Mesothelial cell of epicardium (in vitro differentiated cells): ENCODE results near the gene SCD5. TPM values are rescaled to one million over a fixed set of nuclear protein-coding genes. Genes with fewer than 3 reads are reported as not detected.

Experiments
- DNase-seq, 2 experiments: peaks; one replicate each; pipeline ENCODE4 v3.0.0; 2021; ENCODE audit warnings: low spot score in 2 of 2; ENCODE audit not compliant: unreplicated experiment in 2 of 2
- H3K27ac Mint-ChIP-seq: 2 replicates; pipeline ENCODE4 v1.8.0; 2021; ENCODE audit warnings: mixed read lengths
- H3K27me3 Mint-ChIP-seq: 2 replicates; pipeline ENCODE4 v1.8.0; 2021; ENCODE audit warnings: low read depth, mixed read lengths
- H3K36me3 Mint-ChIP-seq: 2 replicates; pipeline ENCODE4 v1.8.0; 2021; ENCODE audit warnings: mixed read lengths
- H3K4me1 Mint-ChIP-seq: 2 replicates; pipeline ENCODE4 v1.8.0; 2021; ENCODE audit warnings: mixed read lengths
- H3K4me3 Mint-ChIP-seq: 2 replicates; pipeline ENCODE4 v1.8.0; 2021; ENCODE audit warnings: mild to moderate bottlenecking, moderate library complexity, mixed read lengths
- H3K9me3 Mint-ChIP-seq: 2 replicates; pipeline ENCODE4 v1.8.0; 2021; ENCODE audit warnings: mixed read lengths
- CTCF ChIP-seq: fragments of 200-600 bp; sonication (generic); IDR thresholded peaks from one replicate; pipeline ENCODE4 v1.5.0; 2021; ENCODE audit warnings: antibody characterized with exemption; ENCODE audit not compliant: unreplicated experiment
- total RNA-seq: library from RNA; stranded (reverse); gene quantifications from 3 replicates; pipeline ENCODE4 v1.2.1, GENCODE V29; 2021

Gene SCD5
- total RNA-seq, 1 donor from 2014 or later: 27.2 TPM

- Mint-ChIP-seq H3K27me3 (no peaks in the 10 kb centered on the region), H3K36me3 (no peaks in the 10 kb centered on the region), H3K27ac (peak overlapping the region; percentile 82), H3K9me3 (no peaks in the 10 kb centered on the region), H3K4me1 (peaks cover 47% of the 10 kb centered on the region), H3K4me3 (peak overlapping the region; percentile 16)
- DNase-seq: no peak
- no peak for TF ChIP-seq CTCF
Measured at GRCh38 chr4:82784681-82785610, 13.7 kb downstream of the SCD5 start.

DNA sequence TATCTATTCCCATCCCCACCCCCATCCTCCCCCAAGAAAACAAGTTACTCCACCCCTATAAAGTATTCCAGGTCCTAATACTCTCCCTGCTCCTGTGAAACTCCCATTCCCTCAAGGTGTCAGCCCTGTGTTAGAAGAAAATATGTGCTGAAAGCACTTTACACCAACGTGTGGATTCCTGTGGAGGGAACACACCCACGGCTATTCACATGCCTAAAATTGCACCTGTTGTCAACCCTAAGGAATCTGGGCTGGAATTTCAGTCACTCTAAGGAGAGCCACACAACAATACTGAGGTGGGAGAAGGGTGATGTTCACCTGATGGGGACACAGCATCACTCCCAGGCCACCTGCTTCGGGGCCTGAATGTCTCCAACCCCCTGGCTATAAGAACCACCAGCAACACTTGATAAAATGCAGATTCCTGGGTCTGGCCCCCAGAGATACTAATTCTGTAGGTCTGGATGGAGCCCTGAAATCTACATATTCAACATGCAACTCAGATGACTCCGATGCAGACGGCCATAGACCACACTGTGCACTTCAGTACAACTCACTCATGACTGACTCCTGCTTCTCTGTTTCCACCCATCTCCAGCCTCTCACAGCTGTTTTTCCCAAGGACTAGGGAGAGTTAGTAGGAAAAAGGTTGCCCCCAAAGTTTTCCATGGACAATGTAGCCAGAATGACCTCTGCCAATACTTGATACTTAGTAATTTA, 15.8 kb downstream of the SCD5 start:
- Mint-ChIP-seq H3K4me3 (no peak overlapping the region), H3K9me3 (no peaks in the 10 kb centered on the region), H3K27ac (peak overlapping the region; percentile 62), H3K4me1 (peaks cover 45% of the 10 kb centered on the region), H3K27me3 (no peaks in the 10 kb centered on the region), H3K36me3 (peaks cover 2% of the 10 kb centered on the region)
- DNase-seq: no peak
- no peak for TF ChIP-seq CTCF

- no peak overlapping the region for H3K4me3 Mint-ChIP-seq
- H3K27ac Mint-ChIP-seq: peak overlapping the region; percentile 82
- H3K36me3 Mint-ChIP-seq: peaks cover 2% of the 10 kb centered on the region
- no peaks in the 10 kb centered on the region for H3K9me3 Mint-ChIP-seq
- peak; percentile 56 to 77 for DNase-seq
- H3K27me3 Mint-ChIP-seq: no peaks in the 10 kb centered on the region
- no peak for TF ChIP-seq CTCF
- peaks cover 55% of the 10 kb centered on the region for H3K4me1 Mint-ChIP-seq
Measured at GRCh38 chr4:82780752-82781231, 17.8 kb downstream of the SCD5 start.

DNA sequence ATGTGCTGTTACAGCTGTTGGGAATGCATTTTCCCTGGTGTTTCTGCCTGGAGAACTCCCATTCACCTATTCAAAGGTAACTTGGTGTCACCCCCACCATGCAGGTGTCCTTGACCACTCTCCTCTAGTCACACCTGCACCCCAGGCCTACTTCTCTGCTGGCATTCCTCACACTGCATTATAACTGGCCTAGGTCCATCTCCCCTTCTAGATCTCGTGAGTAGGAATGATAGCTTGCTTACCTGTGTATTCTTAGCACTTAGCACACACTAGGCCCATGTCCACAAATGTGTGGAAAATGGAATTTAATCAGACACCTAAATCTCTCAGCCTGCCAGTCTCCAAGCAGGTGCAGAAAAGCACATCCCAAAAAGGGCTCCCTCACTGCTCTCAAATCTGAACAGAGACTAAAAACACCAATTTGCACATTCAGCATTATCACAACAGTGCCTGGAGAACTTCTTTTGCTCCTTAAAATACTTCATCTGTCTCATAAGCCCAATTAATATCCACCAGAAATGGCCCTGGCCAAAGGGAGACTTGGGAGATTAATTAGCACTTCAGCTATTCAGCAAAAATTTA, 18.3 kb downstream of the SCD5 start:
- no peaks in the 10 kb centered on the region for H3K27me3 Mint-ChIP-seq
- H3K4me1 Mint-ChIP-seq: peaks cover 50% of the 10 kb centered on the region
- peaks cover 2% of the 10 kb centered on the region for H3K36me3 Mint-ChIP-seq
- no peaks in the 10 kb centered on the region for H3K9me3 Mint-ChIP-seq
- DNase-seq: no peak
- TF ChIP-seq CTCF: no peak
- H3K4me3 Mint-ChIP-seq: no peak overlapping the region
- peak overlapping the region; percentile 82 for H3K27ac Mint-ChIP-seq

DNA sequence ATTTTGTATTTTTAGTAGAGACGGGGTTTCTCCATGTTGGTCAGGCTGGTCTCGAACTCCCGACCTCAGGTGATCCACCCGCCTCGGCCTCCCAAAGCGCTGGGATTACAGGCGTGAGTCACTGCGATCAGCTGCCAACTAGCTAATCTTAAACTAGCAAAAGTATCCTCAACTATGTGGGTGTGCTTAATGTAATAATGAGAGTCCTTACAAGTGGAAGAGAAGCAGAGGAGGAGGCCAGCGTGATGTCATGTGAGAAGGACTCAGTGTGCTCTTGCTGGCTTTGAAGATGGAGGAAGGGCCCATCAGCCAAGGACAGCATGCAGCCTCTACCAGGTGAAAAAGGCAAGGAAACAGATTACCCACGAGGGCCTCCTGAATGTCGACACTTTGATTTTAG, 19.6 kb downstream of the SCD5 start:
- TF ChIP-seq CTCF: no peak
- H3K36me3 Mint-ChIP-seq: peaks cover 2% of the 10 kb centered on the region
- no peak overlapping the region for H3K27ac Mint-ChIP-seq
- no peaks in the 10 kb centered on the region for H3K9me3 Mint-ChIP-seq
- H3K4me1 Mint-ChIP-seq: peaks cover 44% of the 10 kb centered on the region
- H3K27me3 Mint-ChIP-seq: no peaks in the 10 kb centered on the region
- DNase-seq: no peak
- H3K4me3 Mint-ChIP-seq: no peak overlapping the region
